Measurements from ENCODE around the gene INSL3. TPM values are rescaled to one million over a fixed set of nuclear protein-coding genes. Genes with fewer than 3 reads are reported as not detected.

Gene INSL3
- total and polyA plus RNA-seq, 2 of the 13 experiments (the other 11 are each of a cell fraction or from before 2014, with no cell fraction given) = 0.30 TPM; not detected in 1

DNA sequence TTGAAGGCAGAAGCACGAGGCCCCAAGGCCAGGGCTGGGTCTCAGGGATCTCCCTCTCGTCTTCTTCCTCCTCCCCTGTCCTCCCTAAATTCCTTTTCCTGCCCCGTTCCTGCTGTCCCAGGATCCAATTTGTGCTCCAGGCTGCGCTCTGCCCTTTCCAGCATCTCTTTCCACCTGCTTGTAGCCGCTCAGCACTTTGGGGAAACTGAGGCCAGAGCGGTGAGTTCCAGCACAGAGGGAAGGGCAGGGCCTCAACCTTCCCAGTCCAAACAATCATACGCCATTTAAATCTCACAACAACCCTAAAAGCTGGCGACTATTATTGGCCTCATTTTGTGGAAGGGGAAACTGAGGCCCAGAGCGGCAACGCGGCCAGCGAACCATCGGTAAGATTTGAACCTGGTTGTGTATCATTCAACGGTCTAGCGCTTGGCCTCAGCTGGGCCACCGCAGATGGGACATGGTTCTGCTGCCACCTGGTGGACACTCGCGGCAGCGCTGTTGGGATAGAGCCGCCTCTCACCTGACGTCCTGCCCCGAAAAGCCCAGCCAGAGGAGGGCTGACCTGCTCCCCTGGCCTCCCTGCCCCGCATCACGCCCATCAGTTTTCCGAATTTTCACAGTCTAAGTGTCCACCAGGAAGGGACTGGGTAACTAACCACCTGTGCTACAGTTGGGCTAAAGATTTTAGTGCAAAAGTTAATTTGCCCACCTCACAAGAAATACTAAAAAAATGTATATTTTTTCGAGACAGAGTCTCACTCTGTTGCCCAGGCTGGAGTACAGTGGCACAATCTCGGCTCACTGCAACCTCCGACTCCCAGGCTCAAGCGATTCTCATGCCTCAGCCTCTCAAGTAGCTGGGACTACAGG lies 34.2 kb upstream of the INSL3 start (continued):
- TF ChIP-seq ZNF781 (CRISPR knock-in tag; IDR thresholded peaks at IDR 0.05; ENCODE audit: borderline replicate concordance, not compliant biosample characterization) (no peak), RFXANK (CRISPR knock-in tag; IDR thresholded peaks at IDR 0.05) (no peak), THYN1 (CRISPR knock-in tag; IDR thresholded peaks at IDR 0.05; ENCODE audit: borderline replicate concordance, low read depth) (no peak), ZNF256 (CRISPR knock-in tag; conservative IDR thresholded peaks at IDR 0.05) (no peak), SRY (CRISPR knock-in tag; IDR thresholded peaks at IDR 0.05) (no peak), ZNF543 (CRISPR knock-in tag; IDR thresholded peaks at IDR 0.05) (no peak), RFX3 (CRISPR knock-in tag; IDR thresholded peaks at IDR 0.05) (no peak), CBX1 (IDR thresholded peaks at IDR 0.05; ENCODE audit: low read depth) (no peak), KLF12 (CRISPR knock-in tag; IDR thresholded peaks at IDR 0.05; ENCODE audit: borderline replicate concordance) (no peak), NRL (CRISPR knock-in tag; IDR thresholded peaks at IDR 0.05; ENCODE audit: borderline replicate concordance) (no peak), SAFB2 (CRISPR knock-in tag; IDR thresholded peaks at IDR 0.05; ENCODE audit: borderline replicate concordance, low read depth) (no peak)
- TF ChIP-seq, protein P1, sequence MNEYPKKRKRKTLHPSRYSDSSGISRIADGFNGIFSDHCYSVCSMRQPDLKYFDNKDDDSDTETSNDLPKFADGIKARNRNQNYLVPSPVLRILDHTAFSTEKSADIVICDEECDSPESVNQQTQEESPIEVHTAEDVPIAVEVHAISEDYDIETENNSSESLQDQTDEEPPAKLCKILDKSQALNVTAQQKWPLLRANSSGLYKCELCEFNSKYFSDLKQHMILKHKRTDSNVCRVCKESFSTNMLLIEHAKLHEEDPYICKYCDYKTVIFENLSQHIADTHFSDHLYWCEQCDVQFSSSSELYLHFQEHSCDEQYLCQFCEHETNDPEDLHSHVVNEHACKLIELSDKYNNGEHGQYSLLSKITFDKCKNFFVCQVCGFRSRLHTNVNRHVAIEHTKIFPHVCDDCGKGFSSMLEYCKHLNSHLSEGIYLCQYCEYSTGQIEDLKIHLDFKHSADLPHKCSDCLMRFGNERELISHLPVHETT (CRISPR knock-in tag; conservative IDR thresholded peaks at IDR 0.05) = no peak
- TF ChIP-seq, protein P2, sequence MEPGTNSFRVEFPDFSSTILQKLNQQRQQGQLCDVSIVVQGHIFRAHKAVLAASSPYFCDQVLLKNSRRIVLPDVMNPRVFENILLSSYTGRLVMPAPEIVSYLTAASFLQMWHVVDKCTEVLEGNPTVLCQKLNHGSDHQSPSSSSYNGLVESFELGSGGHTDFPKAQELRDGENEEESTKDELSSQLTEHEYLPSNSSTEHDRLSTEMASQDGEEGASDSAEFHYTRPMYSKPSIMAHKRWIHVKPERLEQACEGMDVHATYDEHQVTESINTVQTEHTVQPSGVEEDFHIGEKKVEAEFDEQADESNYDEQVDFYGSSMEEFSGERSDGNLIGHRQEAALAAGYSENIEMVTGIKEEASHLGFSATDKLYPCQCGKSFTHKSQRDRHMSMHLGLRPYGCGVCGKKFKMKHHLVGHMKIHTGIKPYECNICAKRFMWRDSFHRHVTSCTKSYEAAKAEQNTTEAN (CRISPR knock-in tag; conservative IDR thresholded peaks at IDR 0.05) = no peak
- TF ChIP-seq, protein P3, sequence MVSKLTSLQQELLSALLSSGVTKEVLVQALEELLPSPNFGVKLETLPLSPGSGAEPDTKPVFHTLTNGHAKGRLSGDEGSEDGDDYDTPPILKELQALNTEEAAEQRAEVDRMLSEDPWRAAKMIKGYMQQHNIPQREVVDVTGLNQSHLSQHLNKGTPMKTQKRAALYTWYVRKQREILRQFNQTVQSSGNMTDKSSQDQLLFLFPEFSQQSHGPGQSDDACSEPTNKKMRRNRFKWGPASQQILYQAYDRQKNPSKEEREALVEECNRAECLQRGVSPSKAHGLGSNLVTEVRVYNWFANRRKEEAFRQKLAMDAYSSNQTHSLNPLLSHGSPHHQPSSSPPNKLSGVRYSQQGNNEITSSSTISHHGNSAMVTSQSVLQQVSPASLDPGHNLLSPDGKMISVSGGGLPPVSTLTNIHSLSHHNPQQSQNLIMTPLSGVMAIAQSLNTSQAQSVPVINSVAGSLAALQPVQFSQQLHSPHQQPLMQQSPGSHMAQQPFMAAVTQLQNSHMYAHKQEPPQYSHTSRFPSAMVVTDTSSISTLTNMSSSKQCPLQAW (CRISPR knock-in tag; IDR thresholded peaks at IDR 0.05) = peak; percentile 67
- TF ChIP-seq, protein P4, sequence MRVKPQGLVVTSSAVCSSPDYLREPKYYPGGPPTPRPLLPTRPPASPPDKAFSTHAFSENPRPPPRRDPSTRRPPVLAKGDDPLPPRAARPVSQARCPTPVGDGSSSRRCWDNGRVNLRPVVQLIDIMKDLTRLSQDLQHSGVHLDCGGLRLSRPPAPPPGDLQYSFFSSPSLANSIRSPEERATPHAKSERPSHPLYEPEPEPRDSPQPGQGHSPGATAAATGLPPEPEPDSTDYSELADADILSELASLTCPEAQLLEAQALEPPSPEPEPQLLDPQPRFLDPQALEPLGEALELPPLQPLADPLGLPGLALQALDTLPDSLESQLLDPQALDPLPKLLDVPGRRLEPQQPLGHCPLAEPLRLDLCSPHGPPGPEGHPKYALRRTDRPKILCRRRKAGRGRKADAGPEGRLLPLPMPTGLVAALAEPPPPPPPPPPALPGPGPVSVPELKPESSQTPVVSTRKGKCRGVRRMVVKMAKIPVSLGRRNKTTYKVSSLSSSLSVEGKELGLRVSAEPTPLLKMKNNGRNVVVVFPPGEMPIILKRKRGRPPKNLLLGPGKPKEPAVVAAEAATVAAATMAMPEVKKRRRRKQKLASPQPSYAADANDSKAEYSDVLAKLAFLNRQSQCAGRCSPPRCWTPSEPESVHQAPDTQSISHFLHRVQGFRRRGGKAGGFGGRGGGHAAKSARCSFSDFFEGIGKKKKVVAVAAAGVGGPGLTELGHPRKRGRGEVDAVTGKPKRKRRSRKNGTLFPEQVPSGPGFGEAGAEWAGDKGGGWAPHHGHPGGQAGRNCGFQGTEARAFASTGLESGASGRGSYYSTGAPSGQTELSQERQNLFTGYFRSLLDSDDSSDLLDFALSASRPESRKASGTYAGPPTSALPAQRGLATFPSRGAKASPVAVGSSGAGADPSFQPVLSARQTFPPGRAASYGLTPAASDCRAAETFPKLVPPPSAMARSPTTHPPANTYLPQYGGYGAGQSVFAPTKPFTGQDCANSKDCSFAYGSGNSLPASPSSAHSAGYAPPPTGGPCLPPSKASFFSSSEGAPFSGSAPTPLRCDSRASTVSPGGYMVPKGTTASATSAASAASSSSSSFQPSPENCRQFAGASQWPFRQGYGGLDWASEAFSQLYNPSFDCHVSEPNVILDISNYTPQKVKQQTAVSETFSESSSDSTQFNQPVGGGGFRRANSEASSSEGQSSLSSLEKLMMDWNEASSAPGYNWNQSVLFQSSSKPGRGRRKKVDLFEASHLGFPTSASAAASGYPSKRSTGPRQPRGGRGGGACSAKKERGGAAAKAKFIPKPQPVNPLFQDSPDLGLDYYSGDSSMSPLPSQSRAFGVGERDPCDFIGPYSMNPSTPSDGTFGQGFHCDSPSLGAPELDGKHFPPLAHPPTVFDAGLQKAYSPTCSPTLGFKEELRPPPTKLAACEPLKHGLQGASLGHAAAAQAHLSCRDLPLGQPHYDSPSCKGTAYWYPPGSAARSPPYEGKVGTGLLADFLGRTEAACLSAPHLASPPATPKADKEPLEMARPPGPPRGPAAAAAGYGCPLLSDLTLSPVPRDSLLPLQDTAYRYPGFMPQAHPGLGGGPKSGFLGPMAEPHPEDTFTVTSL (CRISPR knock-in tag; IDR thresholded peaks at IDR 0.05; ENCODE audit: borderline replicate concordance) = no peak
